GM13977 (cell line): ENCODE results near the gene RAB31.

Experiments used
- DNase-seq: peaks from one replicate; pipeline ENCODE4 v3.0.0; 2012; ENCODE audit warnings: low spot score
- CTCF ChIP-seq: IDR thresholded peaks from 2 replicates; pipeline ENCODE4 v1.5.1; 2012; ENCODE audit warnings: mild to moderate bottlenecking, control low read depth; ENCODE audit not compliant: insufficient read depth; ENCODE audit errors: extremely low read depth, missing control alignments
- in situ Hi-C: fragments of 300-500 bp; cut with MboI; formaldehyde crosslinking; loops from one replicate; pipeline ENCODE4 v1.12.0; 2022; ENCODE audit warnings: low sequenced_read_pairs, low pct_unique_long_range_greater_than_20kb, mixed read lengths, inconsistent platforms; ENCODE audit not compliant: unreplicated experiment

The RAB31 gene

GRCh38 chr18:9698497-9698896 is 9.6 kb upstream of the RAB31 start:
- DNase-seq, result no peak
- no peak for TF ChIP-seq CTCF
- in situ Hi-C loops, result no loop called here

GRCh38 chr18:9700261-9700796 is 7.8 kb upstream of the RAB31 start:
- TF ChIP-seq CTCF, result no peak
- no peak for DNase-seq
- in situ Hi-C loops, result no loop called here

GRCh38 chr18:9701609-9702349 is 6.3 kb upstream of the RAB31 start:
- in situ Hi-C loops, result no loop called here
- TF ChIP-seq CTCF, result no peak
- no peak for DNase-seq

- TF ChIP-seq CTCF, result no peak
- DNase-seq, result no peak
- in situ Hi-C loops, result no loop called here
These were observed 3.6 kb upstream of the RAB31 start for GRCh38 chr18:9704233-9705118.

- in situ Hi-C loops, result no loop called here
- DNase-seq, result no peak
- TF ChIP-seq CTCF, result no peak
These were observed 2.8 kb upstream of the RAB31 start for GRCh38 chr18:9705183-9705829.
